Activated T-cell treated with anti-CD3 and anti-CD28 coated beads for 48 hours (primary cell): ENCODE results near the gene MAP3K2.

Source experiments
- DNase-seq: peaks from one replicate; pipeline ENCODE4 v3.0.0-alpha.2; 2020; ENCODE audit warnings: low read depth

The MAP3K2 gene, protein sequence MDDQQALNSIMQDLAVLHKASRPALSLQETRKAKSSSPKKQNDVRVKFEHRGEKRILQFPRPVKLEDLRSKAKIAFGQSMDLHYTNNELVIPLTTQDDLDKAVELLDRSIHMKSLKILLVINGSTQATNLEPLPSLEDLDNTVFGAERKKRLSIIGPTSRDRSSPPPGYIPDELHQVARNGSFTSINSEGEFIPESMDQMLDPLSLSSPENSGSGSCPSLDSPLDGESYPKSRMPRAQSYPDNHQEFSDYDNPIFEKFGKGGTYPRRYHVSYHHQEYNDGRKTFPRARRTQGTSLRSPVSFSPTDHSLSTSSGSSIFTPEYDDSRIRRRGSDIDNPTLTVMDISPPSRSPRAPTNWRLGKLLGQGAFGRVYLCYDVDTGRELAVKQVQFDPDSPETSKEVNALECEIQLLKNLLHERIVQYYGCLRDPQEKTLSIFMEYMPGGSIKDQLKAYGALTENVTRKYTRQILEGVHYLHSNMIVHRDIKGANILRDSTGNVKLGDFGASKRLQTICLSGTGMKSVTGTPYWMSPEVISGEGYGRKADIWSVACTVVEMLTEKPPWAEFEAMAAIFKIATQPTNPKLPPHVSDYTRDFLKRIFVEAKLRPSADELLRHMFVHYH

DNA sequence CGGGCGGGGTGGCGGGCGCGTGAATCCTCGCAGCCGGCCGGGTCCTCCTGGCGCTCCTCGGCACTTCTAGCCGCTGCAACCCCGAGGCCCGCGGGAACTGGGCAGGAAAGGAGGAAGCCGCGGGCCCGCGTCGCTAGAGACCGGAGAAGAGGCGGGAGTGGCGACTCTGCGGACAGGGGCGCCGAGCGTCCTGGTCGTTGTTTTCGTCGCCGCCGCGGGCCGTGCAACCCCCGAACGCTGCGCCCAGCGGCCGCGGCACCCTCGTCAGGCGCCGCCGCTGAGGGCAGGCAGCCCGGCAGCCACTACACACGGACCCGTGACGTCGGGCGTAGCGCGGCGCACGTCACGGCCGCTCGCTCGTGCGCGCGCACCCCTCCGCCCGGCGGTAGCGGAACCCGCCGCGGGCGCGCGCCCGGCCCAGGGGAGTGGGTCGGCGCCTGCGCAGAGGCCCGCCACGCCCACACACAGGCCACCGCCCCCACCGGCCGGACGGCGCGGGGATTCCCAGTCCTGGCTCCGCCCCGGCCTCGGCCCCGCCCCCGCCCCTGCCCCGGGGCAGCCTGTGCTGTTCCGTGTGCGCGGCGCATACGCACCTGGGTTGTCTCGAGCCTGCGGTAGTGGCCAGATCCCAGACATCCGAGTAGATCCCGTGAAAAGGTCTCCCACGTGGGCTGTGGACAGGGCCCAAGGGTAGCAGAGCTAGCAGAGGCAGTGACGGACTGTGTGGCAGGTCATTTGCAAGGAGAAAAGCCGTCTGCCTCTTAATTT is at the start of gene MAP3K2:
Gene MAP3K2, minus strand, starts transcription at position 321 of the 768 bp plus-strand sequence. CDS start 44,846 bp downstream, outside the sequence.
- peak; percentile 99 for DNase-seq

DNA sequence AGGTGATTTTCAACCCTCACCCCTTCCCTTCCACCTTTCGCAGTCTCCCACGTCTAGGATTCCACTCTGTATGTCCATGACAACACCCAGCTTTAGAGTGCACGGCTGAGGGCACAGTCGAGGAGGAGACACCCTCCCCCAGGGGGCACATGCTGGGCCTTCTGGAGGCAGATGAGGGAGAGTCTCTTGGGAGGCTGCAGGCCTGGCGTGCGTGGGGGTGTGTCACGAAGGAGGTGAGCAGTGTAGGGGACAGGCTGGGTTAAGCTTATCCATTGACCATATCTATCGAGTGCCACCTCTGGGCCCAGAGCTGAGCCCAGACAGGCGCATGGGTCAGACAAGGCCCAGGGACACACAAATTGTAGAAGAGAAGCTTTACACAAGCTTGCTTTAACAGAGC is 49.3 kb upstream of the MAP3K2 start:
- DNase-seq: no peak

DNA sequence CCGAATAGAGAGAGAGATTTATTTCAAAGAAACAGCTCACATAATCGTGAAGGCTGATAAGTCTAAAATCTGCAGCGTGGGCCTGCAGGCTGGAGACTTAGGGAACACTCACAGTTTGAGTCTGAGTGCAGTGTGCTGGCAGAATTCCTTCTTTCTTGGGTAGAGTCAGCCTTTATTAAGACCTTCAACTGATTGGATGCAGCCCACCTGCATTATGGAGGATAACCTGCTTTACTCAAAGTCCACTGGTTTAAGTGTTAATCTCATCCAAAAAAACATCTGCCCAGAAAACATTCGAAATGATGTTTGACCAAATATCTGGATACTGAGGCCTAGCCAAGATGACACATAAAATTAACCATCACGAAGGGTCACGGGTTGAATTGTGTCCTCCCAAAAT is 46.7 kb upstream of the MAP3K2 start:
- no peak for DNase-seq

DNA sequence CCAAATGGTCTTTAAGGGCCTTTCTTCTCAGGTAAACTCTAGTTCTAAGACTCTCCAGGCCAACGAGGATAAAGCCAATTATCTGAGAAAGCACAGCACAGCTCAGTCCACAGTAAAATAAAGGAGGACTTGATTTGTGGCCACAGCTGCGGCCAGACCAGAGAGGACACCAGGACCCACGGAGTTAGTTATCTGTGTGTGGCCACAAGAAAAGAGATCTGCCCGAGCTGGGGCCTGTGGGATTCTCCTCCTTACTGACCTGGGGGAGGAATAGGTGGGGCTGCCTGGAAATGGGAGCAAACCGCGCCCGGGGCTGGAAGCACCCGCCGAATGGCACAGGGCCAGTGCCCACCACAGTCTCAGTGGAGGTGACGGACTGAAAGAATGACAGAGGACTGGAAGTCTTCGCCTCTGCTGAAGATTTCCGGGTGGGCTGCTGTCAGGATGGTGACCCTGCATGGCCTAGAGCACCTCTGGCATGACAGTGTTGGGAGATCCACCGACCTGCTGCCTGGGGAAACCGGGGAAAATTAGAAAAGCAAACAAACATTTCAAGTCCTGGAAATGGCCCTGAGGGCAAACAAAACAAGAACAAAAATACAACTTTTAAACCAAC is 43.7 kb upstream of the MAP3K2 start:
- no peak for DNase-seq

DNA sequence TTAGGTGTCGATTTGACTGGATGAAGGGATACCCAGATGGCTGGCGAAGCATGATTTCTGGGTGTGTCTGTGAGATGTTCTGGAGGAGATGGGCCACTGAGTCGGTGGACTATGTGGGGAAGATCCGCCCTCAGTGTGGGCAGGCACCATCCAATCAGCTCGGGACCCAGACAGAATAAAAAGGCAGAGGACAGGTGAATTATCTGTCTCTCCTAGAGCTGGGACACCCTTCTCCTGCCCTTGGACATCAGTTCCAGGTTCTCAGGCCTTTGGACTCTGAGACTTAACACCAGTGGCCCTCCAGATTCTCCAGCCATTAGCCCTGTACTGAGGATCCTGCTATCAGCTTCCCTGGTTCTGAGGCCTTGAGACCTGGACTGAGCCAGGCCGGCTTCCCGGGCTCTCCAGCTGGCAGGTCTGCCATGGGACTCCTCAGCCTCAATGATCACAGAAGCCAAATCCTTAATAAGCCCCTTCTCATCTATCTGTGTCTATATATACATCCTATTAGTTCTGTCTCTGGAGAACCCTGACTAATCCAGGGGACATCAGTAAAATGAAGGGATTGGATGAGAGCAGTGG is 42.2 kb upstream of the MAP3K2 start:
- DNase-seq: no peak

GRCh38 chr2:127429291-127429690 is 41.5 kb upstream of the MAP3K2 start:
- DNase-seq: no peak

GRCh38 chr2:127428815-127429109 is 41.0 kb upstream of the MAP3K2 start:
- DNase-seq: no peak

DNA sequence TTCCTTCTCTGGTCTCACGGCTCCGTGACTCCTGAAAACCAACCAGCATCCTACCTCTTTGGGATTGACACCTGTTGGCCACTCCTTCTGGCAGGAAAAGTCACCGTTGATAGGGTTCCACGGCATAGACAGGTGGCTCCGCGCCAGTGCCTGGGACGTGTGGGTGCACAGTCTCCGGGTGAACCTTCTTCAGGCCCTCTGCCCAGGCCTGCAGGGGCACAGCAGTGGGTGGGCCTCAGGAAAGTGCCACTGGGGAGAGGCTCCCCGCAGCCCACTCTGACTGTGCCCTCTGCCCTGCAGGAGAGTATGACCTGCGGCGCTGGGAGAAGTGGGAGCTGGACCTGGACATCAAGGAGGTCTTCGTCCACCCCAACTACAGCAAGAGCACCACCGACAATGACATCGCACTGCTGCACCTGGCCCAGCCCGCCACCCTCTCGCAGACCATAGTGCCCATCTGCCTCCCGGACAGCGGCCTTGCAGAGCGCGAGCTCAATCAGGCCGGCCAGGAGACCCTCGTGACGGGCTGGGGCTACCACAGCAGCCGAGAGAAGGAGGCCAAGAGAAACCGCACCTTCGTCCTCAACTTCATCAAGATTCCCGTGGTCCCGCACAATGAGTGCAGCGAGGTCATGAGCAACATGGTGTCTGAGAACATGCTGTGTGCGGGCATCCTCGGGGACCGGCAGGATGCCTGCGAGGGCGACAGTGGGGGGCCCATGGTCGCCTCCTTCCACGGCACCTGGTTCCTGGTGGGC is 40.5 kb upstream of the MAP3K2 start:
- no peak for DNase-seq

DNA sequence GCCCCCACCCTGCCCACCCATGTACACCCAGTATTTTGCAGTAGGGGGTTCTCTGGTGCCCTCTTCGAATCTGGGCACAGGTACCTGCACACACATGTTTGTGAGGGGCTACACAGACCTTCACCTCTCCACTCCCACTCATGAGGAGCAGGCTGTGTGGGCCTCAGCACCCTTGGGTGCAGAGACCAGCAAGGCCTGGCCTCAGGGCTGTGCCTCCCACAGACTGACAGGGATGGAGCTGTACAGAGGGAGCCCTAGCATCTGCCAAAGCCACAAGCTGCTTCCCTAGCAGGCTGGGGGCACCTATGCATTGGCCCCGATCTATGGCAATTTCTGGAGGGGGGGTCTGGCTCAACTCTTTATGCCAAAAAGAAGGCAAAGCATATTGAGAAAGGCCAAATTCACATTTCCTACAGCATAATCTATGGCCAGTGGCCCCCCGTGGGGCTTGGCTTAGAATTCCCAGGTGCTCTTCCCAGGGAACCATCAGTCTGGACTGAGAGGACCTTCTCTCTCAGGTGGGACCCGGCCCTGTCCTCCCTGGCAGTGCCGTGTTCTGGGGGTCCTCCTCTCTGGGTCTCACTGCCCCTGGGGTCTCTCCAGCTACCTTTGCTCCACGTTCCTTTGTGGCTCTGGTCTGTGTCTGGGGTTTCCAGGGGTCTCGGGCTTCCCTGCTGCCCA is 39.7 kb upstream of the MAP3K2 start:
- no peak for DNase-seq

DNA sequence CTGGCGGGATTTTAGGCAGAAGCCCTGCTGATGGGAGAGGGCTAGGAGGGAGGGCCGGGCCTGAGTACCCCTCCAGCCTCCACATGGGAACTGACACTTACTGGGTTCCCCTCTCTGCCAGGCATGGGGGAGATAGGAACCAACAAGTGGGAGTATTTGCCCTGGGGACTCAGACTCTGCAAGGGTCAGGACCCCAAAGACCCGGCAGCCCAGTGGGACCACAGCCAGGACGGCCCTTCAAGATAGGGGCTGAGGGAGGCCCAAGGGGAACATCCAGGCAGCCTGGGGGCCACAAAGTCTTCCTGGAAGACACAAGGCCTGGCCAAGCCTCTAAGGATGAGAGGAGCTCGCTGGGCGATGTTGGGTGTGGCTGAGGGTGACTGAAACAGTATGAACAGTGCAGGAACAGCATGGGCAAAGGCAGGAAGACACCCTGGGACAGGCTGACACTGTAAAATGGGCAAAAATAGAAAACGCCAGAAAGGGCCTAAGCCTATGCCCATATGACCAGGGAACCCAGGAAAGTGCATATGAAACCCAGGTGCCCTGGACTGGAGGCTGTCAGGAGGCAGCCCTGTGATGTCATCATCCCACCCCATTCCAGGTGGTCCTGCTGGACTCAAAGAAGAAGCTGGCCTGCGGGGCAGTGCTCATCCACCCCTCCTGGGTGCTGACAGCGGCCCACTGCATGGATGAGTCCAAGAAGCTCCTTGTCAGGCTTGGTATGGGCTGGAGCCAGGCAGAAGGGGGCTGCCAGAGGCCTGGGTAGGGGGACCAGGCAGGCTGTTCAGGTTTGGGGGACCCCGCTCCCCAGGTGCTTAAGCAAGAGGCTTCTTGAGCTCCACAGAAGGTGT is 39.0 kb upstream of the MAP3K2 start:
- DNase-seq: no peak

DNA sequence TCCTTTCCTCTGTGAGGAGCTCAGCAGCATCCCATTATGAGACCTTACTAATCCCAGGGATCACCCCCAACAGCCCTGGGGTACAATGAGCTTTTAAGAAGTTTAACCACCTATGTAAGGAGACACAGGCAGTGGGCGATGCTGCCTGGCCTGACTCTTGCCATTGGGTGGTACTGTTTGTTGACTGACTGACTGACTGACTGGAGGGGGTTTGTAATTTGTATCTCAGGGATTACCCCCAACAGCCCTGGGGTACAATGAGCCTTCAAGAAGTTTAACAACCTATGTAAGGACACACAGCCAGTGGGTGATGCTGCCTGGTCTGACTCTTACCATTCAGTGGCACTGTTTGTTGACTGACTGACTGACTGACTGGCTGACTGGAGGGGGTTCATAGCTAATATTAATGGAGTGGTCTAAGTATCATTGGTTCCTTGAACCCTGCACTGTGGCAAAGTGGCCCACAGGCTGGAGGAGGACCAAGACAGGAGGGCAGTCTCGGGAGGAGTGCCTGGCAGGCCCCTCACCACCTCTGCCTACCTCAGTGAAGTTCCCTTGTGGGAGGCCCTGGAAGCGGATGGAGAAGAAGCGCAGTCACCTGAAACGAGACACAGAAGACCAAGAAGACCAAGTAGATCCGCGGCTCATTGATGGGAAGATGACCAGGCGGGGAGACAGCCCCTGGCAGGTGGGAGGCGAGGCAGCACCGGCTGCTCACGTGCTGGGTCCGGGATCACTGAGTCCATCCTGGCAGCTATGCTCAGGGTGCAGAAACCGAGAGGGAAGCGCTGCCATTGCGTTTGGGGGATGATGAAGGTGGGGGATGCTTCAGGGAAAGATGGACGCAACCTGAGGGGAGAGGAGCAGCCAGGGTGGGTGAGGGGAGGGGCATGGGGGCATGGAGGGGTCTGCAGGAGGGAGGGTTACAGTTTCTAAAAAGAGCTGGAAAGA is 38.0 kb upstream of the MAP3K2 start:
- no peak for DNase-seq

- no peak for DNase-seq
Measured at GRCh38 chr2:127424598-127425520, 37.1 kb upstream of the MAP3K2 start.

- DNase-seq: no peak
Measured at GRCh38 chr2:127423880-127424279, 36.1 kb upstream of the MAP3K2 start.

DNA sequence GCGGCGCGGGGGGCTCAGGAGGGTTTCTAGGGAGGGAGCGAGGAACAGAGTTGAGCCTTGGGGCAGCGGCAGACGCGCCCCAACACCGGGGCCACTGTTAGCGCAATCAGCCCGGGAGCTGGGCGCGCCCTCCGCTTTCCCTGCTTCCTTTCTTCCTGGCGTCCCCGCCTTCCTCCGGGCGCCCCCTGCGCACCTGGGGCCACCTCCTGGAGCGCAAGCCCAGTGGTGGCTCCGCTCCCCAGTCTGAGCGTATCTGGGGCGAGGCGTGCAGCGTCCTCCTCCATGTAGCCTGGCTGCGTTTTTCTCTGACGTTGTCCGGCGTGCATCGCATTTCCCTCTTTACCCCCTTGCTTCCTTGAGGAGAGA is 35.7 kb upstream of the MAP3K2 start:
- no peak for DNase-seq

DNA sequence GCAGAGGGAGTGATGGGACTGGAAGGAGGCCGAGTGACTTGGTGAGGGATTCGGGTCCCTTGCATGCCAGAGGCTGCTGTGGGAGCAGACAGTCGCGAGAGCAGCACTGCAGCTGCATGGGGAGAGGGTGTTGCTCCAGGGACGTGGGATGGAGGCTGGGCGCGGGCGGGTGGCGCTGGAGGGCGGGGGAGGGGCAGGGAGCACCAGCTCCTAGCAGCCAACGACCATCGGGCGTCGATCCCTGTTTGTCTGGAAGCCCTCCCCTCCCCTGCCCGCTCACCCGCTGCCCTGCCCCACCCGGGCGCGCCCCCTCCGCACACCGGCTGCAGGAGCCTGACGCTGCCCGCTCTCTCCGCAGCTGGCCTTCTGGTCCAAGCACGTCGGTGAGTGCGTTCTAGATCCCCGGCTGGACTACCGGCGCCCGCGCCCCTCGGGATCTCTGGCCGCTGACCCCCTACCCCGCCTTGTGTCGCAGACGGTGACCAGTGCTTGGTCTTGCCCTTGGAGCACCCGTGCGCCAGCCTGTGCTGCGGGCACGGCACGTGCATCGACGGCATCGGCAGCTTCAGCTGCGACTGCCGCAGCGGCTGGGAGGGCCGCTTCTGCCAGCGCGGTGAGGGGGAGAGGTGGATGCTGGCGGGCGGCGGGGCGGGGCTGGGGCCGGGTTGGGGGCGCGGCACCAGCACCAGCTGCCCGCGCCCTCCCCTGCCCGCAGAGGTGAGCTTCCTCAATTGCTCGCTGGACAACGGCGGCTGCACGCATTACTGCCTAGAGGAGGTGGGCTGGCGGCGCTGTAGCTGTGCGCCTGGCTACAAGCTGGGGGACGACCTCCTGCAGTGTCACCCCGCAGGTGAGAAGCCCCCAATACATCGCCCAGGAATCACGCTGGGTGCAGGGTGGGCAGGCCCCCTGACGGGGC is 35.0 kb upstream of the MAP3K2 start:
- DNase-seq: no peak

GRCh38 chr2:127421871-127422558 is 34.2 kb upstream of the MAP3K2 start:
- no peak for DNase-seq
